GM23248 (cell line): Measurements from ENCODE around the gene PRKCQ. TPM values are rescaled to one million over a fixed set of nuclear protein-coding genes. Genes with fewer than 3 reads are reported as not detected.

ENCODE experiments used
- DNase-seq: peaks from one replicate; pipeline ENCODE4 v3.0.0-alpha.2; 2015
- H2AFZ ChIP-seq: fragments of 200-600 bp; sonication (generic); 2 replicates; pipeline ENCODE4 v1.6.1; 2016; ENCODE audit warnings: antibody characterized with exemption
- H3F3A ChIP-seq: fragments of 200-600 bp; sonication (generic); 2 replicates; pipeline ENCODE4 v1.6.1; 2016; ENCODE audit warnings: mild to moderate bottlenecking, antibody characterized with exemption, mixed run types; ENCODE audit not compliant: insufficient read depth
- H3K27ac ChIP-seq: fragments of 200-600 bp; sonication (generic); 2 replicates; pipeline ENCODE4 v1.5.1; 2016; ENCODE audit warnings: mild to moderate bottlenecking
- H3K27me3 ChIP-seq: fragments of 200-600 bp; sonication (generic); replicated peaks from 2 replicates; pipeline ENCODE4 v1.6.1; 2016; ENCODE audit warnings: mild to moderate bottlenecking; ENCODE audit not compliant: insufficient read depth
- H3K36me3 ChIP-seq: fragments of 200-600 bp; sonication (generic); 2 replicates; pipeline ENCODE4 v1.6.1; 2016; ENCODE audit warnings: low read depth, mild to moderate bottlenecking
- H3K4me1 ChIP-seq: fragments of 200-600 bp; sonication (generic); 2 replicates; pipeline ENCODE4 v1.6.1; 2016; ENCODE audit warnings: mild to moderate bottlenecking; ENCODE audit not compliant: insufficient read depth
- H3K4me2 ChIP-seq: fragments of 200-600 bp; sonication (generic); one replicate; pipeline ENCODE4 v1.6.1; 2016; ENCODE audit warnings: mild to moderate bottlenecking; ENCODE audit not compliant: unreplicated experiment
- H3K4me3 ChIP-seq: fragments of 200-600 bp; sonication (generic); 2 replicates; pipeline ENCODE4 v1.5.1; 2016; ENCODE audit warnings: mild to moderate bottlenecking
- H3K79me2 ChIP-seq: fragments of 200-600 bp; sonication (generic); 2 replicates; pipeline ENCODE4 v1.6.1; 2016; ENCODE audit warnings: mild to moderate bottlenecking; ENCODE audit not compliant: insufficient read depth
- H3K9ac ChIP-seq: fragments of 200-600 bp; sonication (generic); 2 replicates; pipeline ENCODE4 v1.6.1; 2016; ENCODE audit warnings: mild to moderate bottlenecking
- H3K9me2 ChIP-seq: fragments of 200-600 bp; sonication (generic); 2 replicates; pipeline ENCODE4 v1.6.1; 2016; ENCODE audit warnings: mixed run types, mild to moderate bottlenecking, moderate library complexity; ENCODE audit not compliant: insufficient read depth
- H3K9me3 ChIP-seq: fragments of 200-600 bp; sonication (generic); one replicate; pipeline ENCODE4 v1.6.1; 2017; ENCODE audit warnings: low read depth
- H4K20me1 ChIP-seq: fragments of 200-600 bp; sonication (generic); 2 replicates; pipeline ENCODE4 v1.6.0; 2016; ENCODE audit not compliant: insufficient read depth
- EZH2 ChIP-seq: fragments of 200-600 bp; sonication (generic); IDR thresholded peaks from 2 replicates; pipeline ENCODE4 v1.6.1; 2018; ENCODE audit warnings: antibody characterized with exemption, mild to moderate bottlenecking; ENCODE audit not compliant: insufficient read depth, poor library complexity, severe bottlenecking
- EZH2phosphoT487 ChIP-seq: fragments of 200-600 bp; sonication (generic); IDR thresholded peaks from 2 replicates; pipeline ENCODE4 v1.6.1; 2018; ENCODE audit warnings: antibody characterized with exemption, moderate library complexity, mild to moderate bottlenecking, low read depth; ENCODE audit not compliant: insufficient read depth
- WGBS, 2 experiments: methylation state at CpG; one replicate each; pipeline ENCODE4 v1.1.6; 2015 to 2017; ENCODE audit warnings: low lambda C conversion rate in 2 of 2, low coverage in 1 of 2; ENCODE audit errors: missing lambda C conversion rate in 2 of 2; 5-methylcytosine and 5-hydroxymethylcytosine counted together
- in situ Hi-C: fragments of 300-500 bp; cut with MboI; formaldehyde crosslinking; loops from 2 replicates; pipeline ENCODE4 v1.15.0; 2020
- polyA plus RNA-seq: library from polyadenylated mRNA; unstranded; fragments of >200 nt; fragmentation: Nextera tagmentation; extraction: Ambion mirVana; gene quantifications from 2 replicates; pipeline ENCODE4 v1.2.1, GENCODE V29; 2016
- total RNA-seq: library from RNA; depleted of rRNA; stranded (reverse); fragments of >200 nt; shearing (Covaris generic); gene quantifications from 2 replicates; pipeline ENCODE4 v1.2.3, GENCODE V29; 2014

The PRKCQ gene
- total and polyA plus RNA-seq, 2 experiments from 2014 or later = not detected

- no peaks in the 10 kb centered on the region for H3K79me2 ChIP-seq
- no peaks in the 10 kb centered on the region for H3K9me3 ChIP-seq
- no peaks in the 10 kb centered on the region for H3K9me2 ChIP-seq
- H2AFZ ChIP-seq = no peak overlapping the region
- H4K20me1 ChIP-seq = no peaks in the 10 kb centered on the region
- no peak overlapping the region for H3K27ac ChIP-seq
- TF ChIP-seq EZH2 = no peak
- no peak for TF ChIP-seq EZH2phosphoT487
- H3F3A ChIP-seq = no peaks in the 10 kb centered on the region
- H3K4me2 ChIP-seq = no peak overlapping the region
- in situ Hi-C loops = no loop called here
- H3K27me3 ChIP-seq = 0 out of 2 replicates have a peak, but pooled peaks cover 2% of the 10 kb centered on the region
- no peak for DNase-seq
- WGBS, 2 experiments = 28 to 36% methylated on average over 3 of the region's 3 CpGs
- no peak overlapping the region for H3K9ac ChIP-seq
- no peaks in the 10 kb centered on the region for H3K4me1 ChIP-seq
- H3K4me3 ChIP-seq = no peak overlapping the region
- no peaks in the 10 kb centered on the region for H3K36me3 ChIP-seq
These were observed 118.1 kb downstream of the PRKCQ start for GRCh38 chr10:6461961-6462360.

GRCh38 chr10:6460861-6461409, 119.1 kb downstream of the PRKCQ start:
- Histone ChIP-seq H3K79me2 (no peaks in the 10 kb centered on the region), H3F3A (no peaks in the 10 kb centered on the region), H3K27me3 (no peaks in the 10 kb centered on the region), H2AFZ (no peak overlapping the region), H3K9me2 (no peaks in the 10 kb centered on the region), H3K4me2 (no peak overlapping the region), H3K36me3 (no peaks in the 10 kb centered on the region), H3K27ac (no peak overlapping the region), H4K20me1 (no peaks in the 10 kb centered on the region), H3K4me1 (no peaks in the 10 kb centered on the region), H3K4me3 (no peak overlapping the region), H3K9ac (no peak overlapping the region), H3K9me3 (no peaks in the 10 kb centered on the region)
- in situ Hi-C loops = no loop called here
- WGBS, 2 experiments = 32 to 52% methylated on average over 2 of the region's 2 CpGs
- TF ChIP-seq EZH2 = no peak
- no peak for TF ChIP-seq EZH2phosphoT487
- no peak for DNase-seq

GRCh38 chr10:6458814-6459213, 121.3 kb downstream of the PRKCQ start:
- H3K9ac ChIP-seq = no peak overlapping the region
- H3K27me3 ChIP-seq = no peaks in the 10 kb centered on the region; the same call in 1 of the 2 replicates
- H3K4me1 ChIP-seq = no peaks in the 10 kb centered on the region
- no peak for DNase-seq
- H3K27ac ChIP-seq = no peak overlapping the region
- no peak for TF ChIP-seq EZH2
- no peak for TF ChIP-seq EZH2phosphoT487
- no peaks in the 10 kb centered on the region for H3K9me2 ChIP-seq
- 28 to 34% methylated on average over 5 of the region's 5 CpGs for WGBS, 2 experiments
- H3F3A ChIP-seq = no peaks in the 10 kb centered on the region
- no peaks in the 10 kb centered on the region for H3K79me2 ChIP-seq
- H3K4me2 ChIP-seq = no peak overlapping the region
- no peaks in the 10 kb centered on the region for H3K36me3 ChIP-seq
- no peaks in the 10 kb centered on the region for H4K20me1 ChIP-seq
- no peak overlapping the region for H3K4me3 ChIP-seq
- no peaks in the 10 kb centered on the region for H3K9me3 ChIP-seq
- H2AFZ ChIP-seq = no peak overlapping the region
- in situ Hi-C loops = no loop called here

GRCh38 chr10:6457376-6457775, 122.7 kb downstream of the PRKCQ start:
- Histone ChIP-seq H3K9me3 (no peaks in the 10 kb centered on the region), H3K27ac (no peak overlapping the region), H4K20me1 (no peaks in the 10 kb centered on the region), H3K9me2 (no peaks in the 10 kb centered on the region), H3K4me2 (no peak overlapping the region), H3F3A (no peaks in the 10 kb centered on the region), H3K27me3 (no peaks in the 10 kb centered on the region; the same call in 1 of the 2 replicates), H3K4me3 (no peak overlapping the region), H2AFZ (no peak overlapping the region), H3K9ac (no peak overlapping the region), H3K79me2 (no peaks in the 10 kb centered on the region), H3K36me3 (no peaks in the 10 kb centered on the region), H3K4me1 (no peaks in the 10 kb centered on the region)
- TF ChIP-seq EZH2 (no peak), EZH2phosphoT487 (no peak)
- WGBS, 2 experiments = 25 to 28% methylated on average over 5 of the region's 5 CpGs
- DNase-seq = no peak
- in situ Hi-C loops = no loop called here
